Mesenchymal stem cell (in vitro differentiated cells and primary cell): ENCODE measurements around the gene CADPS.

ENCODE experiments used
- DNase-seq: peaks from one replicate; pipeline ENCODE4 v3.0.0-alpha.2; 2013
- H2AFZ ChIP-seq: one replicate; pipeline ENCODE4 v1.6.1; 2013; ENCODE audit warnings: low read depth, mild to moderate bottlenecking, control low read depth, inconsistent platforms, low read length, moderate library complexity
- H2AK5ac ChIP-seq: 2 replicates; pipeline ENCODE4 v1.6.1; 2013; ENCODE audit warnings: low read length, moderate library complexity, mild to moderate bottlenecking, inconsistent platforms; ENCODE audit not compliant: severe bottlenecking
- H2BK120ac ChIP-seq: one replicate; pipeline ENCODE4 v1.6.1; 2013; ENCODE audit warnings: low read depth, mild to moderate bottlenecking, inconsistent platforms, low read length, moderate library complexity
- H2BK12ac ChIP-seq, 2 experiments: one replicate each; pipeline ENCODE4 v1.6.1; 2013; ENCODE audit warnings: inconsistent platforms in 2 of 2, low read length in 2 of 2, mild to moderate bottlenecking in 2 of 2, moderate library complexity in 2 of 2, control low read depth in 1 of 2
- H2BK15ac ChIP-seq: one replicate; pipeline ENCODE4 v1.6.1; 2013; ENCODE audit warnings: mild to moderate bottlenecking, low read depth, inconsistent platforms; ENCODE audit not compliant: poor library complexity, severe bottlenecking
- H2BK5ac ChIP-seq: 2 replicates; pipeline ENCODE4 v1.6.1; 2013; ENCODE audit warnings: low read depth, mild to moderate bottlenecking, low read length, control low read depth, inconsistent platforms; ENCODE audit not compliant: poor library complexity, severe bottlenecking
- H3K14ac ChIP-seq, 2 experiments: one replicate each; pipeline ENCODE4 v1.6.1; 2013; ENCODE audit warnings: inconsistent platforms in 2 of 2, low read length in 2 of 2, control low read depth in 1 of 2, mild to moderate bottlenecking in 1 of 2, moderate library complexity in 1 of 2
- H3K18ac ChIP-seq, 2 experiments: one replicate each; pipeline ENCODE4 v1.6.1; 2013; ENCODE audit warnings: inconsistent platforms in 2 of 2, low read length in 2 of 2, control low read depth in 1 of 2, low read depth in 1 of 2, mild to moderate bottlenecking in 1 of 2
- H3K23ac ChIP-seq, 2 experiments: one replicate each; pipeline ENCODE4 v1.6.1; 2013; ENCODE audit warnings: inconsistent platforms in 2 of 2, low read length in 2 of 2, mild to moderate bottlenecking in 2 of 2, moderate library complexity in 2 of 2, control low read depth in 1 of 2
- H3K27ac ChIP-seq: 2 replicates; pipeline ENCODE4 v1.5.1; 2013; ENCODE audit warnings: mild to moderate bottlenecking, moderate library complexity, low read length, control low read depth, inconsistent platforms; ENCODE audit not compliant: poor library complexity, severe bottlenecking
- H3K27me3 ChIP-seq, 2 experiments: 2 replicates each; pipeline versions ENCODE4 v1.6.1 to v1.7.0; 2013; ENCODE audit warnings: low read length in 2 of 2, mild to moderate bottlenecking in 2 of 2, moderate library complexity in 2 of 2, control low read depth in 1 of 2, inconsistent platforms in 1 of 2; ENCODE audit not compliant: control insufficient read depth in 1 of 2, insufficient read depth in 1 of 2
- H3K36me3 ChIP-seq, 2 experiments: 2 replicates each; pipeline versions ENCODE4 v1.6.1 to v1.7.0; 2013; ENCODE audit warnings: low read length in 2 of 2, control low read depth in 1 of 2, inconsistent platforms in 1 of 2, low read depth in 1 of 2, mild to moderate bottlenecking in 1 of 2; ENCODE audit not compliant: insufficient read depth in 2 of 2, control insufficient read depth in 1 of 2
- H3K4ac ChIP-seq, 2 experiments: one replicate each; pipeline ENCODE4 v1.6.1; 2013; ENCODE audit warnings: inconsistent platforms in 2 of 2, low read length in 2 of 2, mild to moderate bottlenecking in 2 of 2, moderate library complexity in 2 of 2, control low read depth in 1 of 2, low read depth in 1 of 2
- H3K4me1 ChIP-seq: 2 replicates; pipeline ENCODE4 v1.6.1; 2013; ENCODE audit warnings: low read depth, low read length, control low read depth; ENCODE audit not compliant: control insufficient read depth, insufficient read depth
- H3K4me2 ChIP-seq: 2 replicates; pipeline ENCODE4 v1.6.1; 2013; ENCODE audit warnings: low read length, mild to moderate bottlenecking, inconsistent platforms; ENCODE audit not compliant: poor library complexity, severe bottlenecking
- H3K4me3 ChIP-seq, 2 experiments: 2 replicates each; pipeline versions ENCODE4 v1.5.1 to v1.7.0; 2013; ENCODE audit warnings: low read length in 2 of 2, mild to moderate bottlenecking in 2 of 2, control low read depth in 1 of 2, low read depth in 1 of 2; ENCODE audit not compliant: insufficient read depth in 1 of 2
- H3K79me1 ChIP-seq: replicated peaks from 2 replicates; pipeline ENCODE4 v1.6.1; 2013; ENCODE audit warnings: mild to moderate bottlenecking, control low read depth, low read length, inconsistent platforms; ENCODE audit not compliant: poor library complexity, severe bottlenecking
- H3K9ac ChIP-seq: 2 replicates; pipeline ENCODE4 v1.7.0; 2013; ENCODE audit warnings: mild to moderate bottlenecking, low read length, moderate library complexity
- H3K9me3 ChIP-seq: 2 replicates; pipeline ENCODE4 v1.7.0; 2013; ENCODE audit warnings: mild to moderate bottlenecking, low read length; ENCODE audit not compliant: control insufficient read depth
- H4K8ac ChIP-seq: one replicate; pipeline ENCODE4 v1.6.1; 2013; ENCODE audit warnings: inconsistent platforms, mild to moderate bottlenecking, low read length, moderate library complexity
- H4K91ac ChIP-seq: one replicate; pipeline ENCODE4 v1.6.1; 2013; ENCODE audit warnings: mild to moderate bottlenecking, low read length, inconsistent platforms
- WGBS: methylation state at CpG from one replicate; pipeline ENCODE4 v1.1.7; 2013; ENCODE audit warnings: mixed read lengths; 5-methylcytosine and 5-hydroxymethylcytosine counted together

Gene CADPS

GRCh38 chr3:62632510-62633294 is 242.5 kb downstream of the CADPS start:
- Histone ChIP-seq H4K8ac (no peak overlapping the region), H3K4ac (no peak overlapping the region), H2AFZ (no peak overlapping the region), H3K27ac (no peak overlapping the region), H3K14ac (no peak overlapping the region), H2AK5ac (no peak overlapping the region), H3K9me3 (no peaks in the 10 kb centered on the region), H3K36me3 (no peaks in the 10 kb centered on the region), H4K91ac (no peak overlapping the region), H2BK12ac (no peak overlapping the region), H3K79me1 (no peaks in the 10 kb centered on the region), H2BK15ac (no peak overlapping the region), H3K4me1 (no peaks in the 10 kb centered on the region), H3K4me2 (no peak overlapping the region), H3K4me3 (no peak overlapping the region), H3K27me3 (peaks cover 13 to 40% of the 10 kb centered on the region in 2 experiments), H3K23ac (no peak overlapping the region), H2BK120ac (peak overlapping the region; percentile 30), H2BK5ac (no peak overlapping the region), H3K18ac (no peak overlapping the region), H3K9ac (no peak overlapping the region)
- DNase-seq, result no peak
- WGBS, result 84% methylated on average over 9 of the region's 11 CpGs

DNA sequence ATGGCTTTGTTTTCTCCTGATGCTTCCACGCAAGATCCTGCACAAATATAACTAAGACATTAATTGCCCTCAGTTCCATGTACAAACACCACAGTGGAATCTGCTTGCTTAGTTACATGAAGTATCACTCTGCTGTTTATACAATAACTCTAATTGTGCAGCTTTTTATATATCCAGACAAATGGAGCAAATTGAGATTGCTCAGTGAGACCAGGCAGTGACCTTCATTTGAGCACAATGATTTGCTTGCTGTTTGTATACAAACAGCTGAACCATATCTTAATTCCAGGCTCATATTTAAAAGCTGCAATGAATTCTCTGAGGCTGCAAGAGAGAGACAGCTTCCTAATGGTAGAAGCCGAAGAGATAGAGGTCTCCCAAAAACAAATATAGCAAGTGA is 243.7 kb downstream of the CADPS start:
- DNase-seq, result no peak
- Histone ChIP-seq H2BK120ac (no peak overlapping the region), H3K27ac (no peak overlapping the region), H2AK5ac (no peak overlapping the region), H3K36me3 (no peaks in the 10 kb centered on the region), H3K4ac (no peak overlapping the region), H4K91ac (no peak overlapping the region), H3K18ac (no peak overlapping the region), H2AFZ (no peak overlapping the region), H3K14ac (no peak overlapping the region), H3K9ac (no peak overlapping the region), H3K9me3 (no peaks in the 10 kb centered on the region), H3K27me3 (peaks cover 13 to 42% of the 10 kb centered on the region in 2 experiments), H3K23ac (no peak overlapping the region), H2BK15ac (no peak overlapping the region), H3K79me1 (no peaks in the 10 kb centered on the region), H2BK5ac (no peak overlapping the region), H3K4me1 (no peaks in the 10 kb centered on the region), H3K4me2 (no peak overlapping the region), H2BK12ac (no peak overlapping the region), H4K8ac (no peak overlapping the region), H3K4me3 (no peak overlapping the region)
- 66% methylated on average over 2 of the region's 2 CpGs for WGBS

DNA sequence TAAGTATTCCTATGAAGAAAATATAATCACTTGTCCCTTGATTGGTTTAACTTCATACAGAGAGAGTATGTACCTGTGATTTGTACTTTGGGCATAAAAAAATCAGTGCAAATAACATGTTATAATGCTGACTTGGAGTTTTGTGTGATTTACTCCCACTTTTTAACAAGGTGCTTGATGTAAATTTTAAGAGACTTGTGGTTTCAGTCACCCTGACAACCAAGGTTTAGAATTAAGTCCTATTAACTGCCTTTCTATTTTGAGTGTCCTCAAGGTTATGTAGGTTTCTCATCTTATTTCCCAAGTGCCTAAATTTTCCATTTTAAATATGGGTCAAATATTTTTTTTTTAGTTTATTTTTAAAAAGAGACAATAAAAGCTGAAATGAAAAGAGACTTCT is 244.6 kb downstream of the CADPS start:
- Histone ChIP-seq H3K4me2 (no peak overlapping the region), H3K36me3 (no peaks in the 10 kb centered on the region), H3K14ac (no peak overlapping the region), H3K18ac (no peak overlapping the region), H3K79me1 (no peaks in the 10 kb centered on the region), H2AFZ (no peak overlapping the region), H3K4ac (no peak overlapping the region), H3K23ac (no peak overlapping the region), H3K4me1 (no peaks in the 10 kb centered on the region), H3K27me3 (peaks cover 13 to 45% of the 10 kb centered on the region in 2 experiments), H4K8ac (no peak overlapping the region), H2BK120ac (no peak overlapping the region), H3K4me3 (no peak overlapping the region), H2BK5ac (no peak overlapping the region), H2BK15ac (no peak overlapping the region), H2BK12ac (no peak overlapping the region), H3K9ac (no peak overlapping the region), H2AK5ac (no peak overlapping the region), H3K9me3 (no peaks in the 10 kb centered on the region), H3K27ac (no peak overlapping the region), H4K91ac (no peak overlapping the region)
- DNase-seq, result no peak

GRCh38 chr3:62625268-62625667 is 249.9 kb downstream of the CADPS start:
- Histone ChIP-seq H2BK15ac (no peak overlapping the region), H3K9me3 (no peaks in the 10 kb centered on the region), H3K4me1 (no peaks in the 10 kb centered on the region), H4K91ac (no peak overlapping the region), H2BK5ac (no peak overlapping the region), H3K23ac (no peak overlapping the region), H2AFZ (no peak overlapping the region), H3K18ac (no peak overlapping the region), H3K27ac (no peak overlapping the region), H2BK120ac (no peak overlapping the region), H3K9ac (no peak overlapping the region), H3K4me2 (no peak overlapping the region), H3K14ac (no peak overlapping the region), H3K36me3 (no peaks in the 10 kb centered on the region), H2BK12ac (no peak overlapping the region), H4K8ac (no peak overlapping the region), H3K79me1 (no peaks in the 10 kb centered on the region), H2AK5ac (no peak overlapping the region), H3K4me3 (no peak overlapping the region), H3K4ac (no peak overlapping the region), H3K27me3 (peaks cover 0 to 17% of the 10 kb centered on the region in 2 experiments)
- DNase-seq, result no peak
- whole genome bisulfite sequencing, result 47% methylated on average over 6 of the region's 6 CpGs
